Vagina (tissue), 2 donors: ENCODE results near the gene DTX3L. TPM values are rescaled to one million over a fixed set of nuclear protein-coding genes. Genes with fewer than 3 reads are reported as not detected.

Source experiments
- DNase-seq, 2 donors: peaks; one replicate each; pipeline ENCODE4 v3.0.0-alpha.2; 2017; ENCODE audit errors: extremely low spot score in 2 of 2
- H3K27ac ChIP-seq: fragments of 200-600 bp; sonication (generic); one replicate; pipeline ENCODE4 v1.5.1; 2019
- H3K27me3 ChIP-seq: fragments of 200-600 bp; sonication (generic); one replicate; pipeline ENCODE4 v1.5.1; 2019
- H3K36me3 ChIP-seq, 2 donors: fragments of 200-600 bp; sonication (generic); one replicate each; pipeline ENCODE4 v1.5.1; 2017 to 2019
- H3K4me1 ChIP-seq: fragments of 200-600 bp; sonication (generic); one replicate; pipeline ENCODE4 v1.5.1; 2019
- H3K4me3 ChIP-seq, 2 donors: fragments of 200-600 bp; sonication (generic); 1 replicate in 1 of 2; 2 replicates in 1 of 2; pipeline ENCODE4 v1.5.1; 2016 to 2019
- H3K9me3 ChIP-seq: fragments of 200-600 bp; sonication (generic); one replicate; pipeline ENCODE4 v1.5.1; 2019
- POLR2A ChIP-seq, 2 donors: fragments of 450-650 bp; IDR thresholded peaks; one replicate each; pipeline ENCODE4 v1.6.1; 2017; ENCODE audit warnings: antibody characterized with exemption in 2 of 2, mild to moderate bottlenecking in 2 of 2, moderate library complexity in 2 of 2
- POLR2AphosphoS5 ChIP-seq, 2 donors: sonication (generic); formaldehyde crosslinking; IDR thresholded peaks; one replicate each; pipeline ENCODE4 v1.9.0; 2017; ENCODE audit warnings: antibody characterized with exemption in 2 of 2, mild to moderate bottlenecking in 2 of 2, low read depth in 1 of 2; ENCODE audit not compliant: insufficient read depth in 1 of 2
- intact Hi-C: fragments of 100-400 bp; cut with DNase I; formaldehyde crosslinking; loops from one replicate; pipeline ENCODE4 v1.15.1; 2023
- total RNA-seq: library from RNA; depleted of rRNA; stranded (reverse); fragments of >200 nt; gene quantifications from one replicate; pipeline ENCODE4 v1.2.3, GENCODE V29; 2016
- TF ChIP-seq, protein P1 (sequence below), 3 experiments: fragments of 450-650 bp in 2 of 3; fragments of 200-600 bp in 1 of 3; sonication (generic) in 1 of 3; IDR thresholded peaks; one replicate each; pipeline ENCODE4 v1.5.1; 2017 to 2019; ENCODE audit warnings: antibody characterized with exemption in 3 of 3, mild to moderate bottlenecking in 2 of 3, moderate library complexity in 2 of 3

Gene DTX3L
- total RNA-seq, 1 donor from 2014 or later: 17.7 TPM

DNA sequence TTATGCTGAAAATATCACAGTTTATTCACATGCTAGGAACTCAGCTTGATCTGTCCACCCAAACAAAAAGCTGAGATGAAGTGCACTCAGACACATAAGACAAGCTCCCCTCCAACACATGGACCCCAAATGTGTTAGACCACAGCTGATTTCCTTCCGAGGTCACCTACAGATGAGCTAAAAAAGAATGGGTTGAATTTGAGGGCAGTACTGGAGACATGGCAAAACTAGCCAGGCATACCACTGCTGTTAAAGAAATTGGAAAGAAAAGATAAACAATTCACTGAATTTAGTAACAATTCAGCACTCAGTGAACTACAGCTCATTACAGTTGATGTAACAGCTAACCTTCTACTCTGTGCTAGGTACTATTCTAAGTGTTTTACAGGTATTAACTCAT is 15.5 kb upstream of the DTX3L start:
- intact Hi-C loops: no loop called here
- Histone ChIP-seq H3K27ac (no peak overlapping the region), H3K9me3 (no peaks in the 10 kb centered on the region), H3K4me3 (no peak overlapping the region), H3K36me3 (peaks cover 0 to 61% of the 10 kb centered on the region in 2 donors), H3K4me1 (no peaks in the 10 kb centered on the region), H3K27me3 (no peaks in the 10 kb centered on the region)
- TF ChIP-seq POLR2A (IDR thresholded peaks at IDR 0.05): no peak
- TF ChIP-seq POLR2AphosphoS5 (IDR thresholded peaks at IDR 0.05; ENCODE audit: insufficient read depth in 1 of 2, low read depth in 1 of 2): no peak
- TF ChIP-seq, protein P1, sequence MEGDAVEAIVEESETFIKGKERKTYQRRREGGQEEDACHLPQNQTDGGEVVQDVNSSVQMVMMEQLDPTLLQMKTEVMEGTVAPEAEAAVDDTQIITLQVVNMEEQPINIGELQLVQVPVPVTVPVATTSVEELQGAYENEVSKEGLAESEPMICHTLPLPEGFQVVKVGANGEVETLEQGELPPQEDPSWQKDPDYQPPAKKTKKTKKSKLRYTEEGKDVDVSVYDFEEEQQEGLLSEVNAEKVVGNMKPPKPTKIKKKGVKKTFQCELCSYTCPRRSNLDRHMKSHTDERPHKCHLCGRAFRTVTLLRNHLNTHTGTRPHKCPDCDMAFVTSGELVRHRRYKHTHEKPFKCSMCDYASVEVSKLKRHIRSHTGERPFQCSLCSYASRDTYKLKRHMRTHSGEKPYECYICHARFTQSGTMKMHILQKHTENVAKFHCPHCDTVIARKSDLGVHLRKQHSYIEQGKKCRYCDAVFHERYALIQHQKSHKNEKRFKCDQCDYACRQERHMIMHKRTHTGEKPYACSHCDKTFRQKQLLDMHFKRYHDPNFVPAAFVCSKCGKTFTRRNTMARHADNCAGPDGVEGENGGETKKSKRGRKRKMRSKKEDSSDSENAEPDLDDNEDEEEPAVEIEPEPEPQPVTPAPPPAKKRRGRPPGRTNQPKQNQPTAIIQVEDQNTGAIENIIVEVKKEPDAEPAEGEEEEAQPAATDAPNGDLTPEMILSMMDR (IDR thresholded peaks at IDR 0.05): no peak
- no peak for DNase-seq

- Histone ChIP-seq H3K4me1 (no peaks in the 10 kb centered on the region), H3K27ac (no peak overlapping the region), H3K36me3 (peaks cover 0 to 59% of the 10 kb centered on the region in 2 donors), H3K4me3 (no peak overlapping the region), H3K9me3 (no peaks in the 10 kb centered on the region), H3K27me3 (no peaks in the 10 kb centered on the region)
- no peak for TF ChIP-seq POLR2A (IDR thresholded peaks at IDR 0.05)
- no peak for TF ChIP-seq POLR2AphosphoS5 (IDR thresholded peaks at IDR 0.05; ENCODE audit: insufficient read depth in 1 of 2, low read depth in 1 of 2)
- TF ChIP-seq, protein P1 (IDR thresholded peaks at IDR 0.05): no peak
- no peak for DNase-seq
- intact Hi-C loops: no loop called here
These were observed 11.0 kb upstream of the DTX3L start for GRCh38 chr3:122553171-122553570.

GRCh38 chr3:122555275-122556071 is 8.7 kb upstream of the DTX3L start:
- intact Hi-C loops: no loop called here
- TF ChIP-seq POLR2A (IDR thresholded peaks at IDR 0.05) (no peak), POLR2AphosphoS5 (IDR thresholded peaks at IDR 0.05; ENCODE audit: insufficient read depth in 1 of 2, low read depth in 1 of 2) (no peak)
- TF ChIP-seq, protein P1 (IDR thresholded peaks at IDR 0.05): no peak
- Histone ChIP-seq H3K9me3 (no peaks in the 10 kb centered on the region), H3K27me3 (no peaks in the 10 kb centered on the region), H3K4me1 (no peaks in the 10 kb centered on the region), H3K36me3 (peaks cover 0 to 53% of the 10 kb centered on the region in 2 donors), H3K4me3 (no peak overlapping the region), H3K27ac (no peak overlapping the region)
- DNase-seq: no peak

DNA sequence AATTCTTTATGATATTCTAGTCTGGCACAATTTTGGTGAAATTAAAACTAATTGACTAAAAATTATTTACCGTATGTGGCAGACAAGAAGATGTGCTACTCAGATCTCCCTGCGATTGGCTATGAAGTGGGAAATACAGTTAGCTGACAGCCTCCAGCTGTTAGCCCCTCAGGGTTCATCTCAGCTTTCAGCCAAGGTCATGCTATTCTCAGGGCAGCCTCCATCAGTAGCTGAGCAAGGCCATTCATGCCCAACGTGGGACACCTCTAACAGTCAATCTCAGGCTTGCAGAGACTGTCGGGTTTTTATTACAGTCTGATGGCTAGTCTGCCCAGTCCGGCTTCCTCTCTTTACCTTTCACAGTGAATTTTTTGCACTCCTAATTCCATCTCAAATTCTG is 6.8 kb upstream of the DTX3L start:
- no peaks in the 10 kb centered on the region for H3K9me3 ChIP-seq
- intact Hi-C loops: no loop called here
- H3K27ac ChIP-seq: no peak overlapping the region
- H3K4me1 ChIP-seq: peaks cover under 1% of the 10 kb centered on the region
- no peak for DNase-seq
- no peaks in the 10 kb centered on the region for H3K27me3 ChIP-seq
- peaks cover 0 to 37% of the 10 kb centered on the region in 2 donors for H3K36me3 ChIP-seq
- H3K4me3 ChIP-seq: no peak overlapping the region
- TF ChIP-seq POLR2A (IDR thresholded peaks at IDR 0.05) (no peak), POLR2AphosphoS5 (IDR thresholded peaks at IDR 0.05; ENCODE audit: insufficient read depth in 1 of 2, low read depth in 1 of 2) (no peak)
- TF ChIP-seq, protein P1 (IDR thresholded peaks at IDR 0.05): no peak

DNA sequence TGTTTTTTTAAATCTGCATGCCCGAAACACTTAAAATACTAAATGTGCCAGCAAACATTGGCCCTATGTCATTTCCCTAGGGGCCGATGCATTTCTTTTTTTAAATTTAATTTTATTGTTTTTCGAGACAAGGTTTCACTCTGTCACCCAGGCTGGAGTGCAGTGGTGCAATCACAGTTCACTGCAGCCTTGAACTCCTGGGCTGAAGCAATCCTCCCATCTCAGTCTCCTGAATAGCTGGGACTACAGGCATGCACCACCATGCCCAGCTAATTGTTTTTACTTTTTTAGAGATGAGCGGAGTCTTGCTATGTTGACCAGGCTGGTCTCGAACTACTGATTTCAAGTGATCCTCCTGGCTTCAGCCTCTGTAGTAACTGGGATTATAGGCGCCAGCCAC is 5.5 kb upstream of the DTX3L start:
- TF ChIP-seq POLR2A (IDR thresholded peaks at IDR 0.05): no peak
- no peak for TF ChIP-seq POLR2AphosphoS5 (IDR thresholded peaks at IDR 0.05; ENCODE audit: insufficient read depth in 1 of 2, low read depth in 1 of 2)
- TF ChIP-seq, protein P1 (IDR thresholded peaks at IDR 0.05): no peak
- H3K9me3 ChIP-seq: no peaks in the 10 kb centered on the region
- H3K36me3 ChIP-seq: peaks cover 0 to 31% of the 10 kb centered on the region in 2 donors
- H3K4me1 ChIP-seq: peaks cover 13% of the 10 kb centered on the region
- no peak overlapping the region for H3K27ac ChIP-seq
- no peak for DNase-seq
- H3K27me3 ChIP-seq: no peaks in the 10 kb centered on the region
- no peak overlapping the region for H3K4me3 ChIP-seq
- intact Hi-C loops: no loop called here
